ENCODE data around the gene NPR3. TPM values are rescaled to one million over a fixed set of nuclear protein-coding genes. Genes with fewer than 3 reads are reported as not detected.

Gene NPR3
- total RNA-seq, 1 experiment from 2014 or later: 2.2 TPM

GRCh38 chr5:32733590-32734340 lies 22.6 kb downstream of the NPR3 start:
- H3K36me3 ChIP-seq (ENCODE audit: low read depth): no peaks in the 10 kb centered on the region
- no peak for TF ChIP-seq CTCF (conservative IDR thresholded peaks at IDR 0.05)
- TF ChIP-seq EZH2 (IDR thresholded peaks at IDR 0.05; ENCODE audit: low read depth): no peak
- CTCF ChIA-PET: interaction anchor here (1.1 kb wide), 1 partner anchor 52 kb away, joined by 4 read pairs; no protein-coding TSS in a partner anchor

GRCh38 chr5:32734827-32735378 lies 23.8 kb downstream of the NPR3 start:
- Histone ChIP-seq H3K27ac (no peak overlapping the region), H3K4me2 (no peak overlapping the region), H3F3A (ENCODE audit: insufficient read depth, low read depth) (no peaks in the 10 kb centered on the region), H3K36me3 (ENCODE audit: low read depth) (no peaks in the 10 kb centered on the region), H3K79me2 (ENCODE audit: low read depth) (no peaks in the 10 kb centered on the region), H3K9me2 (ENCODE audit: insufficient read depth) (no peaks in the 10 kb centered on the region), H2AFZ (no peak overlapping the region), H3K4me1 (replicated peaks; ENCODE audit: insufficient read depth) (no peaks in the 10 kb centered on the region), H4K20me1 (ENCODE audit: insufficient read depth) (no peaks in the 10 kb centered on the region), H3K4me3 (no peak overlapping the region), H3K9me3 (ENCODE audit: insufficient read depth, low read depth) (no peaks in the 10 kb centered on the region), H3K27me3 (ENCODE audit: insufficient read depth, low read depth) (0 out of 2 replicates have a peak, but pooled peaks cover 8% of the 10 kb centered on the region)
- CTCF ChIA-PET: no interaction called here
- BruUV-seq (replicated peaks): no TSS peak
- DNase-seq: no peak
- POLR2A ChIA-PET (ENCODE audit: unreplicated experiment): no interaction called here
- TF ChIP-seq EZH2 (IDR thresholded peaks at IDR 0.05; ENCODE audit: low read depth) (no peak), CTCF (conservative IDR thresholded peaks at IDR 0.05) (no peak)
- intact Hi-C loops (cut with micrococcal nuclease; ENCODE audit: unreplicated experiment): no loop called here

More at GRCh38 chr5:32733590-32734340, 22.6 kb downstream of the NPR3 start:
- POLR2A ChIA-PET (ENCODE audit: unreplicated experiment): interaction anchor here (0.5 to 0.7 kb wide), 2 partner anchors 29 to 390 kb away, joined by 4 to 7 read pairs; no protein-coding TSS in a partner anchor
- H3F3A ChIP-seq (ENCODE audit: insufficient read depth, low read depth): no peaks in the 10 kb centered on the region
- no peak overlapping the region for H2AFZ ChIP-seq
- H3K4me3 ChIP-seq: no peak overlapping the region
- H3K9me2 ChIP-seq (ENCODE audit: insufficient read depth): no peaks in the 10 kb centered on the region
- H4K20me1 ChIP-seq (ENCODE audit: insufficient read depth): no peaks in the 10 kb centered on the region
- no peak for DNase-seq
- no peaks in the 10 kb centered on the region for H3K79me2 ChIP-seq (ENCODE audit: low read depth)
- 0 out of 2 replicates have a peak, but pooled peaks cover 8% of the 10 kb centered on the region for H3K27me3 ChIP-seq (ENCODE audit: insufficient read depth, low read depth)
- H3K9me3 ChIP-seq (ENCODE audit: insufficient read depth, low read depth): no peaks in the 10 kb centered on the region
- H3K4me1 ChIP-seq (replicated peaks; ENCODE audit: insufficient read depth): no peaks in the 10 kb centered on the region
- no peak overlapping the region for H3K27ac ChIP-seq
- no TSS peak for BruUV-seq (replicated peaks)
- intact Hi-C loops (cut with micrococcal nuclease; ENCODE audit: unreplicated experiment): no loop called here
- no peak overlapping the region for H3K4me2 ChIP-seq

GRCh38 chr5:32735512-32735911 lies 24.4 kb downstream of the NPR3 start:
- H3K4me1 ChIP-seq (replicated peaks; ENCODE audit: insufficient read depth): no peaks in the 10 kb centered on the region
- CTCF ChIA-PET: no interaction called here
- 0 out of 2 replicates have a peak, but pooled peaks cover 8% of the 10 kb centered on the region for H3K27me3 ChIP-seq (ENCODE audit: insufficient read depth, low read depth)
- POLR2A ChIA-PET (ENCODE audit: unreplicated experiment): no interaction called here
- intact Hi-C loops (cut with micrococcal nuclease; ENCODE audit: unreplicated experiment): no loop called here
- TF ChIP-seq CTCF (conservative IDR thresholded peaks at IDR 0.05): no peak
- no peak for TF ChIP-seq EZH2 (IDR thresholded peaks at IDR 0.05; ENCODE audit: low read depth)
- H3K4me2 ChIP-seq: no peak overlapping the region
- no peaks in the 10 kb centered on the region for H3K9me2 ChIP-seq (ENCODE audit: insufficient read depth)
- H2AFZ ChIP-seq: no peak overlapping the region
- no peak overlapping the region for H3K27ac ChIP-seq
- no peak overlapping the region for H3K4me3 ChIP-seq
- H3K36me3 ChIP-seq (ENCODE audit: low read depth): no peaks in the 10 kb centered on the region
- DNase-seq: no peak
- no peaks in the 10 kb centered on the region for H3K79me2 ChIP-seq (ENCODE audit: low read depth)
- H4K20me1 ChIP-seq (ENCODE audit: insufficient read depth): no peaks in the 10 kb centered on the region
- no peaks in the 10 kb centered on the region for H3K9me3 ChIP-seq (ENCODE audit: insufficient read depth, low read depth)
- no peaks in the 10 kb centered on the region for H3F3A ChIP-seq (ENCODE audit: insufficient read depth, low read depth)
- no TSS peak for BruUV-seq (replicated peaks)
